Heart left ventricle (tissue), 16 donors: Measurements from ENCODE around the gene GALNT12. TPM values are rescaled to one million over a fixed set of nuclear protein-coding genes. Genes with fewer than 3 reads are reported as not detected.
A peak's percentile ranks its signal among the peaks of the same experiment; 100 is the strongest.

ENCODE experiments used
- ATAC-seq, 4 donors: fragments of 200-7000 bp; cut with Tn5 transposase; one replicate each; pipeline ENCODE4 v1.9.1; 2020 to 2022; ENCODE audit warnings: moderate library complexity in 4 of 4, mild to moderate bottlenecking in 3 of 4, moderate number of reproducible peaks in 1 of 4
- DNase-seq, 5 donors: peaks; one replicate each; pipeline ENCODE4 v3.0.0-alpha.2; 2020
- H3K27ac ChIP-seq, 12 donors: fragments of 200-600 bp; sonication (generic) in 4 of 12; one replicate each; pipeline versions ENCODE4 v1.5.0 to v1.8.0; 2016 to 2022; ENCODE audit warnings: mild to moderate bottlenecking in 2 of 12
- H3K27me3 ChIP-seq, 9 donors: fragments of 200-600 bp; sonication (generic) in 2 of 9; one replicate each; pipeline versions ENCODE4 v1.5.1 to v1.8.0; 2016 to 2022; ENCODE audit warnings: mild to moderate bottlenecking in 3 of 9
- H3K36me3 ChIP-seq, 9 donors: fragments of 200-600 bp; sonication (generic) in 2 of 9; one replicate each; pipeline versions ENCODE4 v1.5.0 to v1.8.0; 2018 to 2022; ENCODE audit warnings: mild to moderate bottlenecking in 2 of 9
- H3K4me1 ChIP-seq, 12 donors: fragments of 200-600 bp; sonication (generic) in 4 of 12; one replicate each; pipeline versions ENCODE4 v1.5.0 to v1.8.0; 2016 to 2022; ENCODE audit warnings: mild to moderate bottlenecking in 3 of 12
- H3K4me3 ChIP-seq, 12 donors: fragments of 200-600 bp; sonication (generic) in 4 of 12; one replicate each; pipeline versions ENCODE4 v1.5.0 to v1.8.0; 2017 to 2022; ENCODE audit warnings: mild to moderate bottlenecking in 9 of 12, moderate library complexity in 4 of 12
- H3K9me3 ChIP-seq, 12 donors: fragments of 200-600 bp; sonication (generic) in 4 of 12; one replicate each; pipeline versions ENCODE4 v1.5.0 to v1.8.0; 2016 to 2022; ENCODE audit warnings: mild to moderate bottlenecking in 1 of 12
- CTCF ChIP-seq, 12 donors: fragments of 200-600 bp; sonication (generic) in 4 of 12; IDR thresholded peaks; one replicate each; pipeline versions ENCODE4 v1.5.0 to v1.8.0; 2018 to 2022; ENCODE audit warnings: antibody characterized with exemption in 12 of 12, mild to moderate bottlenecking in 5 of 12
- POLR2A ChIP-seq, 2 donors: fragments of 450-650 bp; IDR thresholded peaks; one replicate each; pipeline ENCODE4 v1.6.1; 2017; ENCODE audit warnings: antibody characterized with exemption in 2 of 2, mild to moderate bottlenecking in 2 of 2, moderate library complexity in 2 of 2
- WGBS, 4 donors: extraction: QIAGEN DNeasy Blood & Tissue Kit in 2 of 4; methylation state at CpG; one replicate each; pipeline versions ENCODE4 v1.1.5 to v1.1.7; 2013 to 2018; 5-methylcytosine and 5-hydroxymethylcytosine counted together
- intact Hi-C, 10 donors: fragments of 100-400 bp; cut with DNase I; formaldehyde crosslinking; loops; one replicate each; pipeline versions ENCODE4 v1.11.1 to v1.14.2; 2022
- polyA plus RNA-seq, 2 donors: library from polyadenylated mRNA; stranded (reverse); fragments of 200-250 nt; gene quantifications; one replicate each; pipeline ENCODE4 v1.2.3, GENCODE V29; 2013
- total RNA-seq, 9 donors: library from RNA; depleted of rRNA in 2 of 9; stranded (reverse); fragments of >200 nt in 2 of 9; fragmentation: NEBNext Ultra II Directional in 3 of 9; extraction: Animal tissue kit (Norgen Biotek cat#: 25700) in 3 of 9; gene quantifications; one replicate each; pipeline versions ENCODE4 v1.1.0 to v1.2.4, GENCODE V29; 2016 to 2023
- donor health status: ischemic (EF 13 %, LVEDD 7.1; RV severe dilation, severe dysfunction).
- donor health status: healthy with polysubstance abuse.
- donor health status: DM: no; HTN: yes; CAD: no.
- donor health status: DM: no; HTN: no; CAD: no.
- donor health status: ischemic (EF 25% LVEDD 6.9; RV normal size, moderate dysfunction).
- donor health status: ischemic (EF 25% LVEDD 5.7; RV mildly dilated, moderate dysfunction).
- donor health status: healthy.
- donor health status: DM: yes; HTN: yes; CAD: no.
- donor health status: ischemic (EF 35%, LVEDD 5.7; RV mildly dilated, moderate dysfunction).
- donor health status: nonischemic (EF 11% LVEDD 7.7; RV severe dilation, severe dysfunction).
- donor health status: DM: yes; HTN: yes; CAD: no.
- donor health status: PGD.
- donor health status: ischemic (EF 29% LVEDD 5.4; RV normal size, mild dysfunction).
- donor health status: nonischemic (EF 23%, LVEDD 6.1; RV moderate dilation, normal function).

The GALNT12 gene
- total and polyA plus RNA-seq, 11 donors, result 0.23 to 4.7 (median 0.44) TPM

- no peak for DNase-seq
- TF ChIP-seq POLR2A (IDR thresholded peaks at IDR 0.05), result no peak
- no peak for TF ChIP-seq CTCF (IDR thresholded peaks at IDR 0.05)
- Histone ChIP-seq H3K36me3 (no peaks in the 10 kb centered on the region), H3K9me3 (no peaks in the 10 kb centered on the region), H3K27ac (no peak overlapping the region), H3K4me1 (peaks cover 0 to 46% (median 24%) of the 10 kb centered on the region in 12 donors), H3K27me3 (no peaks in the 10 kb centered on the region), H3K4me3 (no peak overlapping the region)
- intact Hi-C loops, result no loop called here
- ATAC-seq, result no peak
- 78 to 85% (median 82%) methylated on average over 6 of the region's 6 CpGs for WGBS, 4 donors
Measured at GRCh38 chr9:98877311-98877710, 69.8 kb downstream of the GALNT12 start.

- no peaks in the 10 kb centered on the region for H3K27me3 ChIP-seq
- no peaks in the 10 kb centered on the region for H3K36me3 ChIP-seq
- no peak for TF ChIP-seq CTCF (IDR thresholded peaks at IDR 0.05)
- no peak for TF ChIP-seq POLR2A (IDR thresholded peaks at IDR 0.05)
- WGBS, 4 donors, result 72 to 79% (median 78%) methylated on average over 5 of the region's 5 CpGs
- DNase-seq (no peak), ATAC-seq (no peak)
- H3K27ac ChIP-seq, result peak overlapping the region in 7 of 12 donors; percentile 19 to 72 (median 37)
- peaks cover 0 to 49% (median 28%) of the 10 kb centered on the region in 12 donors for H3K4me1 ChIP-seq
- H3K4me3 ChIP-seq, result no peak overlapping the region
- H3K9me3 ChIP-seq, result no peaks in the 10 kb centered on the region
- intact Hi-C loops, result no loop called here
Measured at GRCh38 chr9:98879094-98879962, 71.9 kb downstream of the GALNT12 start.

GRCh38 chr9:98879963-98880310 is 72.5 kb downstream of the GALNT12 start:
- DNase-seq (peak in 1 of 5 donors; percentile 35), ATAC-seq (peak in 2 of 4 donors; percentile 21 to 55)
- Histone ChIP-seq H3K27me3 (no peaks in the 10 kb centered on the region), H3K9me3 (no peaks in the 10 kb centered on the region), H3K4me1 (peaks cover 0 to 53% (median 32%) of the 10 kb centered on the region in 12 donors), H3K4me3 (no peak overlapping the region), H3K27ac (peak overlapping the region in 8 of 12 donors; percentile 19 to 72 (median 36)), H3K36me3 (no peaks in the 10 kb centered on the region)
- 51 to 82% (median 62%) methylated on average over 7 to 8 of the region's 8 CpGs for WGBS, 4 donors
- intact Hi-C loops, result loop anchor here in 1 of 10 donors (5.0 kb wide), 1 partner anchor 92 kb away; no protein-coding TSS in a partner anchor
- TF ChIP-seq POLR2A (IDR thresholded peaks at IDR 0.05), result no peak
- TF ChIP-seq CTCF (IDR thresholded peaks at IDR 0.05), result no peak

- ATAC-seq, result peak in 2 of 4 donors; percentile 29 to 34
- 77 to 87% (median 83%) methylated on average over 5 to 7 of the region's 7 CpGs for WGBS, 4 donors
- H3K4me1 ChIP-seq, result peaks cover 0 to 59% (median 38%) of the 10 kb centered on the region in 12 donors
- no peak overlapping the region for H3K4me3 ChIP-seq
- DNase-seq, result no peak
- no peaks in the 10 kb centered on the region for H3K36me3 ChIP-seq
- H3K27ac ChIP-seq, result peak overlapping the region in 8 of 12 donors; percentile 19 to 72 (median 36)
- intact Hi-C loops, result loop anchor here in 1 of 10 donors (5.0 kb wide), 1 partner anchor 92 kb away; no protein-coding TSS in a partner anchor
- no peaks in the 10 kb centered on the region for H3K9me3 ChIP-seq
- TF ChIP-seq POLR2A (IDR thresholded peaks at IDR 0.05), result no peak
- TF ChIP-seq CTCF (IDR thresholded peaks at IDR 0.05), result no peak
- H3K27me3 ChIP-seq, result no peaks in the 10 kb centered on the region
Measured at GRCh38 chr9:98880311-98881015, 73.0 kb downstream of the GALNT12 start.
